HG03521 (cell line): ENCODE results near the gene UMODL1.

ENCODE experiments used
- ATAC-seq: cut with Tn5 transposase; IDR thresholded peaks from one replicate; pipeline ENCODE4 v1.9.1; 2021; ENCODE audit warnings: mild to moderate bottlenecking, moderate library complexity; ENCODE audit not compliant: unreplicated experiment

The UMODL1 gene

GRCh38 chr21:42038393-42038792 lies 32.7 kb upstream of the UMODL1 start:
- no peak for ATAC-seq

GRCh38 chr21:42038826-42039425 lies 32.2 kb upstream of the UMODL1 start:
- ATAC-seq, result no peak

GRCh38 chr21:42039470-42039901 lies 31.6 kb upstream of the UMODL1 start:
- no peak for ATAC-seq

- no peak for ATAC-seq
Measured at GRCh38 chr21:42039911-42040351, 31.2 kb upstream of the UMODL1 start.

GRCh38 chr21:42040411-42041180 lies 30.5 kb upstream of the UMODL1 start:
- no peak for ATAC-seq

GRCh38 chr21:42041246-42041645 lies 29.9 kb upstream of the UMODL1 start:
- no peak for ATAC-seq

GRCh38 chr21:42041711-42042110 lies 29.4 kb upstream of the UMODL1 start:
- ATAC-seq, result no peak

GRCh38 chr21:42042651-42043050 lies 28.5 kb upstream of the UMODL1 start:
- ATAC-seq, result no peak

GRCh38 chr21:42043201-42043895 lies 27.8 kb upstream of the UMODL1 start:
- ATAC-seq, result no peak

GRCh38 chr21:42043961-42044360 lies 27.2 kb upstream of the UMODL1 start:
- ATAC-seq, result no peak

- ATAC-seq, result no peak
Measured at GRCh38 chr21:42044871-42045495, 26.1 kb upstream of the UMODL1 start.

- no peak for ATAC-seq
Measured at GRCh38 chr21:42047821-42048613, 23.1 kb upstream of the UMODL1 start.

- ATAC-seq, result no peak
Measured at GRCh38 chr21:42048870-42049577, 22.1 kb upstream of the UMODL1 start.

- ATAC-seq, result no peak
Measured at GRCh38 chr21:42049578-42050430, 21.3 kb upstream of the UMODL1 start.

GRCh38 chr21:42051788-42052187 lies 19.3 kb upstream of the UMODL1 start:
- no peak for ATAC-seq

- ATAC-seq, result no peak
Measured at GRCh38 chr21:42055425-42055824, 15.7 kb upstream of the UMODL1 start.

- no peak for ATAC-seq
Measured at GRCh38 chr21:42056468-42056867, 14.6 kb upstream of the UMODL1 start.

GRCh38 chr21:42056996-42057689 lies 14.0 kb upstream of the UMODL1 start:
- ATAC-seq, result no peak
